T-helper 1 cell treated with Interleukin-12 subunit alpha and Interleukin-12 subunit beta and Interleukin-4 antibody, amounts not matched to agents 30 μg/mL and 1 μg/mL, for 36 hours (primary cell): ENCODE data around the gene SLMAP.

ENCODE experiments used
- H3K27ac Mint-ChIP-seq: one replicate; pipeline ENCODE4 v1.8.0; 2021; ENCODE audit warnings: mild to moderate bottlenecking, mixed read lengths
- H3K27me3 Mint-ChIP-seq: one replicate; pipeline ENCODE4 v1.8.0; 2021; ENCODE audit warnings: low read depth, mixed read lengths
- H3K36me3 Mint-ChIP-seq: one replicate; pipeline ENCODE4 v1.8.0; 2021; ENCODE audit warnings: low read depth, mixed read lengths
- H3K4me1 Mint-ChIP-seq: one replicate; pipeline ENCODE4 v1.8.0; 2021; ENCODE audit warnings: low read depth, mixed read lengths
- H3K4me3 Mint-ChIP-seq: one replicate; pipeline ENCODE4 v1.8.0; 2021; ENCODE audit warnings: mild to moderate bottlenecking, moderate library complexity, mixed read lengths
- H3K9me3 Mint-ChIP-seq: one replicate; pipeline ENCODE4 v1.8.0; 2021; ENCODE audit warnings: mixed read lengths

The SLMAP gene

GRCh38 chr3:57949785-57950615 is 193.9 kb downstream of the SLMAP start:
- Mint-ChIP-seq H3K4me3 (no peak overlapping the region), H3K27me3 (no peaks in the 10 kb centered on the region), H3K36me3 (no peaks in the 10 kb centered on the region), H3K4me1 (no peaks in the 10 kb centered on the region), H3K9me3 (no peaks in the 10 kb centered on the region), H3K27ac (no peak overlapping the region)

GRCh38 chr3:57951066-57951882 is 195.2 kb downstream of the SLMAP start:
- no peaks in the 10 kb centered on the region for H3K27me3 Mint-ChIP-seq
- H3K4me1 Mint-ChIP-seq, result peaks cover 2% of the 10 kb centered on the region
- no peak overlapping the region for H3K4me3 Mint-ChIP-seq
- no peak overlapping the region for H3K27ac Mint-ChIP-seq
- no peaks in the 10 kb centered on the region for H3K9me3 Mint-ChIP-seq
- H3K36me3 Mint-ChIP-seq, result no peaks in the 10 kb centered on the region

- Mint-ChIP-seq H3K27ac (no peak overlapping the region), H3K4me1 (peaks cover 3% of the 10 kb centered on the region), H3K9me3 (no peaks in the 10 kb centered on the region), H3K4me3 (no peak overlapping the region), H3K27me3 (no peaks in the 10 kb centered on the region), H3K36me3 (no peaks in the 10 kb centered on the region)
Observed at GRCh38 chr3:57952208-57952631, 196.1 kb downstream of the SLMAP start.

- H3K4me1 Mint-ChIP-seq, result peaks cover 3% of the 10 kb centered on the region
- no peaks in the 10 kb centered on the region for H3K36me3 Mint-ChIP-seq
- no peaks in the 10 kb centered on the region for H3K27me3 Mint-ChIP-seq
- no peak overlapping the region for H3K4me3 Mint-ChIP-seq
- H3K27ac Mint-ChIP-seq, result no peak overlapping the region
- no peaks in the 10 kb centered on the region for H3K9me3 Mint-ChIP-seq
Observed at GRCh38 chr3:57952651-57953050, 196.5 kb downstream of the SLMAP start.

GRCh38 chr3:57953576-57953975 is 197.5 kb downstream of the SLMAP start:
- Mint-ChIP-seq H3K4me3 (no peak overlapping the region), H3K27me3 (no peaks in the 10 kb centered on the region), H3K36me3 (no peaks in the 10 kb centered on the region), H3K9me3 (no peaks in the 10 kb centered on the region), H3K4me1 (peaks cover 5% of the 10 kb centered on the region), H3K27ac (no peak overlapping the region)

- Mint-ChIP-seq H3K27me3 (no peaks in the 10 kb centered on the region), H3K27ac (no peak overlapping the region), H3K4me3 (no peak overlapping the region), H3K4me1 (peaks cover 7% of the 10 kb centered on the region), H3K36me3 (no peaks in the 10 kb centered on the region), H3K9me3 (no peaks in the 10 kb centered on the region)
Observed at GRCh38 chr3:57956119-57956832, 200.2 kb downstream of the SLMAP start.

- Mint-ChIP-seq H3K9me3 (no peaks in the 10 kb centered on the region), H3K4me1 (peaks cover 7% of the 10 kb centered on the region), H3K36me3 (no peaks in the 10 kb centered on the region), H3K27ac (no peak overlapping the region), H3K4me3 (no peak overlapping the region), H3K27me3 (no peaks in the 10 kb centered on the region)
Observed at GRCh38 chr3:57956833-57957174, 200.7 kb downstream of the SLMAP start.

- no peaks in the 10 kb centered on the region for H3K27me3 Mint-ChIP-seq
- no peaks in the 10 kb centered on the region for H3K36me3 Mint-ChIP-seq
- H3K4me3 Mint-ChIP-seq, result no peak overlapping the region
- no peaks in the 10 kb centered on the region for H3K9me3 Mint-ChIP-seq
- H3K27ac Mint-ChIP-seq, result no peak overlapping the region
- H3K4me1 Mint-ChIP-seq, result peaks cover 7% of the 10 kb centered on the region
Observed at GRCh38 chr3:57957824-57958223, 201.7 kb downstream of the SLMAP start.

- H3K9me3 Mint-ChIP-seq, result no peaks in the 10 kb centered on the region
- no peak overlapping the region for H3K27ac Mint-ChIP-seq
- H3K4me3 Mint-ChIP-seq, result no peak overlapping the region
- H3K36me3 Mint-ChIP-seq, result no peaks in the 10 kb centered on the region
- H3K4me1 Mint-ChIP-seq, result peaks cover 7% of the 10 kb centered on the region
- no peaks in the 10 kb centered on the region for H3K27me3 Mint-ChIP-seq
Observed at GRCh38 chr3:57958642-57959422, 202.7 kb downstream of the SLMAP start.

GRCh38 chr3:57959423-57960173 is 203.5 kb downstream of the SLMAP start:
- no peak overlapping the region for H3K4me3 Mint-ChIP-seq
- H3K9me3 Mint-ChIP-seq, result no peaks in the 10 kb centered on the region
- no peaks in the 10 kb centered on the region for H3K36me3 Mint-ChIP-seq
- no peak overlapping the region for H3K27ac Mint-ChIP-seq
- H3K27me3 Mint-ChIP-seq, result no peaks in the 10 kb centered on the region
- peaks cover 7% of the 10 kb centered on the region for H3K4me1 Mint-ChIP-seq

GRCh38 chr3:57960174-57960505 is 204.0 kb downstream of the SLMAP start:
- no peak overlapping the region for H3K27ac Mint-ChIP-seq
- no peaks in the 10 kb centered on the region for H3K27me3 Mint-ChIP-seq
- peaks cover 7% of the 10 kb centered on the region for H3K4me1 Mint-ChIP-seq
- no peaks in the 10 kb centered on the region for H3K36me3 Mint-ChIP-seq
- H3K4me3 Mint-ChIP-seq, result no peak overlapping the region
- H3K9me3 Mint-ChIP-seq, result no peaks in the 10 kb centered on the region

- Mint-ChIP-seq H3K9me3 (no peaks in the 10 kb centered on the region), H3K36me3 (no peaks in the 10 kb centered on the region), H3K4me3 (no peak overlapping the region), H3K4me1 (peaks cover 5% of the 10 kb centered on the region), H3K27me3 (no peaks in the 10 kb centered on the region), H3K27ac (no peak overlapping the region)
Observed at GRCh38 chr3:57961177-57961827, 205.2 kb downstream of the SLMAP start.

GRCh38 chr3:57961828-57962447 is 205.8 kb downstream of the SLMAP start:
- H3K27me3 Mint-ChIP-seq, result no peaks in the 10 kb centered on the region
- H3K9me3 Mint-ChIP-seq, result no peaks in the 10 kb centered on the region
- H3K36me3 Mint-ChIP-seq, result no peaks in the 10 kb centered on the region
- H3K4me3 Mint-ChIP-seq, result no peak overlapping the region
- peaks cover 4% of the 10 kb centered on the region for H3K4me1 Mint-ChIP-seq
- no peak overlapping the region for H3K27ac Mint-ChIP-seq
